Measurements from ENCODE around the gene MYOT. TPM values are rescaled to one million over a fixed set of nuclear protein-coding genes. Genes with fewer than 3 reads are reported as not detected.

The MYOT gene
- total and polyA plus RNA-seq, 2 donors (not counting 1 experiment from before 2014, with no cell fraction given): not detected

DNA sequence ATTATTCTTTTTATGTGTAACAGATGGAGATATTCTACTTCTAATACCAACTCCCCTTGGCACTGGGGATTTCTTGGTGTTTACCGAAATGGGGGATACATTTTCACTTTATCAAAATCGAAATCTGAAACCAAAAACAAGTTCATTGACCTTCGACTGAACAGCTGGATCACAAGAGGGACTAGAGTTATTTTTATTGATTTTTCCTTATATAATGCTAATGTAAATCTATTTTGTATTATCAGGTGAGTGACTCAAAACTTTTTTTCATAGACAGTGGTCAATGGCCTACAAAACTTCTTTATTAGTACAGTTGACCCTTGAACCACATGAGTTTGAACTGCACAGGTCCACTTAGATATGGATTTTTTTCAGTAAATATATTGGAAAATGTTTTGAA, 31.8 kb downstream of the MYOT start:
- Histone ChIP-seq H4K20me1 (ENCODE audit: control insufficient read depth, insufficient read depth, low read length, poor library complexity, severe bottlenecking) (no peaks in the 10 kb centered on the region), H3K4me1 (ENCODE audit: control insufficient read depth in 2 of 2, insufficient read depth in 2 of 2, low read length in 2 of 2) (peaks cover 53 to 79% of the 10 kb centered on the region in 2 donors), H3K79me2 (ENCODE audit: control insufficient read depth, insufficient read depth, low read length) (no peaks in the 10 kb centered on the region), H3K9me3 (ENCODE audit: control extremely low read depth in 1 of 3, control insufficient read depth in 2 of 3, insufficient read depth in 1 of 3, low read length in 2 of 3) (no peaks in the 10 kb centered on the region), H3K4me3 (ENCODE audit: control extremely low read depth in 1 of 5, extremely low read depth in 1 of 5, insufficient read depth in 1 of 5, low read depth in 2 of 5, low read length in 4 of 5) (no peak overlapping the region), H2AFZ (ENCODE audit: insufficient read depth, low read depth, low read length, poor library complexity, severe bottlenecking) (no peak overlapping the region), H3K4me2 (replicated peaks; ENCODE audit: low read depth, low read length, poor library complexity, severe bottlenecking) (no peak overlapping the region), H3K27me3 (replicated peaks in 1 of 4; ENCODE audit: control extremely low read depth in 1 of 4, control insufficient read depth in 3 of 4, insufficient read depth in 4 of 4, low read length in 3 of 4) (no peaks in the 10 kb centered on the region), H3K9ac (ENCODE audit: low read length) (no peak overlapping the region), H3K27ac (ENCODE audit: low read length in 2 of 2) (peak overlapping the region in 1 of 2 donors; percentile 5), H3K36me3 (replicated peaks in 1 of 2; ENCODE audit: control extremely low read depth in 1 of 2, control insufficient read depth in 1 of 2, extremely low read depth in 1 of 2, insufficient read depth in 2 of 2, low read length in 1 of 2) (no peaks in the 10 kb centered on the region)
- H3K27ac Mint-ChIP-seq: no peak overlapping the region
- H3K4me1 Mint-ChIP-seq: peaks cover 66% of the 10 kb centered on the region
- intact Hi-C loops (cut with micrococcal nuclease): no loop called here
- no peak overlapping the region for H3K4me3 Mint-ChIP-seq
- ATAC-seq (ENCODE audit: low read depth) (no peak), DNase-seq (no peak)
- no CpG with 5 or more reads among the region's 3 CpGs for WGBS (ENCODE audit: insufficient coverage)
- TF ChIP-seq, protein P1, sequence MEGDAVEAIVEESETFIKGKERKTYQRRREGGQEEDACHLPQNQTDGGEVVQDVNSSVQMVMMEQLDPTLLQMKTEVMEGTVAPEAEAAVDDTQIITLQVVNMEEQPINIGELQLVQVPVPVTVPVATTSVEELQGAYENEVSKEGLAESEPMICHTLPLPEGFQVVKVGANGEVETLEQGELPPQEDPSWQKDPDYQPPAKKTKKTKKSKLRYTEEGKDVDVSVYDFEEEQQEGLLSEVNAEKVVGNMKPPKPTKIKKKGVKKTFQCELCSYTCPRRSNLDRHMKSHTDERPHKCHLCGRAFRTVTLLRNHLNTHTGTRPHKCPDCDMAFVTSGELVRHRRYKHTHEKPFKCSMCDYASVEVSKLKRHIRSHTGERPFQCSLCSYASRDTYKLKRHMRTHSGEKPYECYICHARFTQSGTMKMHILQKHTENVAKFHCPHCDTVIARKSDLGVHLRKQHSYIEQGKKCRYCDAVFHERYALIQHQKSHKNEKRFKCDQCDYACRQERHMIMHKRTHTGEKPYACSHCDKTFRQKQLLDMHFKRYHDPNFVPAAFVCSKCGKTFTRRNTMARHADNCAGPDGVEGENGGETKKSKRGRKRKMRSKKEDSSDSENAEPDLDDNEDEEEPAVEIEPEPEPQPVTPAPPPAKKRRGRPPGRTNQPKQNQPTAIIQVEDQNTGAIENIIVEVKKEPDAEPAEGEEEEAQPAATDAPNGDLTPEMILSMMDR (IDR thresholded peaks at IDR 0.05): no peak
- no peak for TF ChIP-seq EZH2 (IDR thresholded peaks at IDR 0.05; ENCODE audit: borderline replicate concordance, insufficient read depth, low read depth, low read length, poor library complexity, severe bottlenecking)
- ChIA-PET CTCF (no interaction called here), POLR2A (no interaction called here)
- H3K27me3 Mint-ChIP-seq: no peaks in the 10 kb centered on the region
- no peaks in the 10 kb centered on the region for H3K9me3 Mint-ChIP-seq (ENCODE audit: insufficient read depth)

DNA sequence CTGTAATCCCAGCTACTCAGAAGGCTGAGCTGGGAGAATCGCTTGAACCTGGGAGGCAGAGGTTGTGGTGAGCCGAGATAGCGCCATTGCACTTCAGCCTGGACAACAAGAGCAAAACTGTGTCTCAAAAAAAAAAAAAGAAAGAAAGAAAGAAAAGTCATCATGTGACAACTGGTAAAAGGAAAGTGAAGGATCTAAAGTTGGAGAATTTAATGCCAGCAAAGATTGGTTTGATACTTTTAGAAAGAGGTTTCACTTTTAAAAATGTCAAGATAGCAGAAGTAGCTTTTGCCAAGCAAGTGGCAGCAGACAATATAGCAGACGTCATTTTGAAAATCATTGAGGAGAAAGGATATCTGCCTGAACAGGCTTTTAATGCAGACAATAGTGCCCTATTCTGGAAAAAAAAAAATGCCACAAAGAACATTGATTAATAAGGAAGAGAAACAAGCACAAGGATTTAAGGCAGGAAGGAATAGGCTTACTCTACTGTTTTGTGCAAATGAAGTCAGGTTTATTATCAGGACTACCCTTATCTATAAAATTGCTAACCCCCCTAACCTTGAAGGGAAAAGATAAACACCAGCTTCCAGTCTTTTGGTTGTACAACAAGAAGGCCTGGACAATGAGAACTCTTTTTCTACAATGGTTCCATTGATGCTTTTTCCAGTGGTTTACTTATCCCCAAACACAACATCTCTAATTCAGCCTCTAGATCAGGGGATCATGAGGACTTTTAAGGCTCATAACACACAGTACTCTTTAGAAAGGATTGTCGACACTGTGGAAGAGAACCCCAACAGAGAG, 33.6 kb downstream of the MYOT start:
- DNase-seq: peak; percentile 38
- peak overlapping the region; percentile 43 for H3K4me2 ChIP-seq (replicated peaks; ENCODE audit: low read depth, low read length, poor library complexity, severe bottlenecking)
- peak overlapping the region; percentile 27 for H3K9ac ChIP-seq (ENCODE audit: low read length)
- TF ChIP-seq EZH2 (IDR thresholded peaks at IDR 0.05; ENCODE audit: borderline replicate concordance, insufficient read depth, low read depth, low read length, poor library complexity, severe bottlenecking): no peak
- TF ChIP-seq, protein P1 (IDR thresholded peaks at IDR 0.05): no peak
- Mint-ChIP-seq H3K27me3 (no peaks in the 10 kb centered on the region), H3K27ac (peak overlapping the region; percentile 62), H3K4me3 (peak overlapping the region; percentile 29), H3K9me3 (ENCODE audit: insufficient read depth) (no peaks in the 10 kb centered on the region), H3K4me1 (peaks cover 61% of the 10 kb centered on the region)
- peak overlapping the region; percentile 62 for H2AFZ ChIP-seq (ENCODE audit: insufficient read depth, low read depth, low read length, poor library complexity, severe bottlenecking)
- H3K27me3 ChIP-seq (replicated peaks in 1 of 4; ENCODE audit: control extremely low read depth in 1 of 4, control insufficient read depth in 3 of 4, insufficient read depth in 4 of 4, low read length in 3 of 4): no peaks in the 10 kb centered on the region
- CTCF ChIA-PET: no interaction called here
- H3K36me3 ChIP-seq (replicated peaks in 1 of 2; ENCODE audit: control extremely low read depth in 1 of 2, control insufficient read depth in 1 of 2, extremely low read depth in 1 of 2, insufficient read depth in 2 of 2, low read length in 1 of 2): no peaks in the 10 kb centered on the region
- POLR2A ChIA-PET: interaction anchor here (0.7 kb wide), 1 partner anchor 13 kb away, joined by 4 read pairs; no protein-coding TSS in a partner anchor
- no peaks in the 10 kb centered on the region for H4K20me1 ChIP-seq (ENCODE audit: control insufficient read depth, insufficient read depth, low read length, poor library complexity, severe bottlenecking)
- peak overlapping the region; percentile 1 to 71 for H3K27ac ChIP-seq (ENCODE audit: low read length in 2 of 2)
- H3K9me3 ChIP-seq (ENCODE audit: control extremely low read depth in 1 of 3, control insufficient read depth in 2 of 3, insufficient read depth in 1 of 3, low read length in 2 of 3): no peaks in the 10 kb centered on the region
- peak overlapping the region in 1 of 5 experiments; percentile 18 for H3K4me3 ChIP-seq (ENCODE audit: control extremely low read depth in 1 of 5, extremely low read depth in 1 of 5, insufficient read depth in 1 of 5, low read depth in 2 of 5, low read length in 4 of 5)
- 66% methylated on average over 3 of the region's 5 CpGs for WGBS (ENCODE audit: insufficient coverage)
- ATAC-seq (ENCODE audit: low read depth): no peak
- intact Hi-C loops (cut with micrococcal nuclease): no loop called here
- peaks cover 53 to 76% of the 10 kb centered on the region in 2 donors for H3K4me1 ChIP-seq (ENCODE audit: control insufficient read depth in 2 of 2, insufficient read depth in 2 of 2, low read length in 2 of 2)
- H3K79me2 ChIP-seq (ENCODE audit: control insufficient read depth, insufficient read depth, low read length): no peaks in the 10 kb centered on the region

All from B cell (primary cell).